Spleen (tissue), 7 donors: ENCODE measurements around the gene MKNK1.

Experiments
- CTCF ChIP-seq, 11 experiments: fragments of 200-600 bp in 7 of 11; fragments of 450-650 bp in 4 of 11; sonication (generic) in 4 of 11; IDR thresholded peaks in 8 of 11; conservative IDR thresholded peaks in 3 of 11; 1 replicate in 7 of 11; 2 replicates in 4 of 11; pipeline versions ENCODE4 v1.4.0 to v1.8.0; 2016 to 2021; ENCODE audit warnings: antibody characterized with exemption in 11 of 11, inconsistent platforms in 4 of 11, mild to moderate bottlenecking in 1 of 11
- POLR2A ChIP-seq, 3 donors: fragments of 450-650 bp; IDR thresholded peaks; one replicate each; pipeline ENCODE4 v1.5.1; 2017; ENCODE audit warnings: antibody characterized with exemption in 3 of 3, mild to moderate bottlenecking in 1 of 3
- donor health status: DM: no; HTN: no; CAD: no; lungs with moderate emphysema.
- donor health status: DM: no; HTN: no; CAD: no.
- donor health status: DM: no; HTN: no; CAD: no.

- no peak for TF ChIP-seq POLR2A (IDR thresholded peaks at IDR 0.05)
- no peak for TF ChIP-seq CTCF (IDR thresholded peaks at IDR 0.05 in 8 of 11, conservative IDR thresholded peaks at IDR 0.05 in 3 of 11)
Measured at GRCh38 chr1:46538147-46538546, 65.9 kb downstream of the MKNK1 start.
